HL-60/S4 (cell line): ENCODE data around the gene LPCAT3.
"Not testable (repeated sequence)": the region's sequence is repeated elsewhere in the genome, so short reads cannot be mapped to it uniquely, and the experiment has no call there.

Experiments
- in situ Hi-C: fragments of 300-500 bp; cut with MboI; formaldehyde crosslinking; loops from 2 replicates; pipeline ENCODE4 v1.14.3; 2022; ENCODE audit warnings: low sequenced_read_pairs

LPCAT3 gene, protein sequence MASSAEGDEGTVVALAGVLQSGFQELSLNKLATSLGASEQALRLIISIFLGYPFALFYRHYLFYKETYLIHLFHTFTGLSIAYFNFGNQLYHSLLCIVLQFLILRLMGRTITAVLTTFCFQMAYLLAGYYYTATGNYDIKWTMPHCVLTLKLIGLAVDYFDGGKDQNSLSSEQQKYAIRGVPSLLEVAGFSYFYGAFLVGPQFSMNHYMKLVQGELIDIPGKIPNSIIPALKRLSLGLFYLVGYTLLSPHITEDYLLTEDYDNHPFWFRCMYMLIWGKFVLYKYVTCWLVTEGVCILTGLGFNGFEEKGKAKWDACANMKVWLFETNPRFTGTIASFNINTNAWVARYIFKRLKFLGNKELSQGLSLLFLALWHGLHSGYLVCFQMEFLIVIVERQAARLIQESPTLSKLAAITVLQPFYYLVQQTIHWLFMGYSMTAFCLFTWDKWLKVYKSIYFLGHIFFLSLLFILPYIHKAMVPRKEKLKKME

GRCh38 chr12:7018350-7019042, at the start of gene LPCAT3:
Gene LPCAT3 (minus strand): TSS chr12:7018476. CDS start chr12:7018424, 52 bp downstream.
- in situ Hi-C loops = no loop called here

- in situ Hi-C loops = no loop called here
Measured at GRCh38 chr12:7067096-7067495, 48.8 kb upstream of the LPCAT3 start.

DNA sequence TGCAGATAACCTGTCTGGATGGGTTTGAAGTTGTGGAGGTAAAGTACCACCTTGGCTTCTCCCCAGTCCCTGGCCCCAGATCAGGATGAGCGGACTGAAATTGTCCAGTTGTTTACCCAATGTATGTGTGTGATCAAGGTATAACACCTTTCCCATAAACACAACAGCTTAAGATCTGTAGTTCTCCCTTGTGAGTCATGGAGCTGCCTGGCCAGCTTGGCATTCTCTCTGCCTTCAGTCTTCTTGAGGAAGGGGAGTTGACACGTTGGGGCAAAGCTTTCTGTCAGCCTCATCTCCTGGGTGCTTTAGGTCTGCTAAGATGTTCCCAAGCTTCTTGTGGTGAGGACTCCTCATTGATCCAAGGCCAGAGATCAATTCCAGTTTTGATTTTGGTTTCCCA, 48.3 kb upstream of the LPCAT3 start:
- in situ Hi-C loops = no loop called here

GRCh38 chr12:7065073-7065623, 46.9 kb upstream of the LPCAT3 start:
- in situ Hi-C loops = no loop called here

GRCh38 chr12:7064516-7064915, 46.2 kb upstream of the LPCAT3 start:
- in situ Hi-C loops = no loop called here

- in situ Hi-C loops = no loop called here
Measured at GRCh38 chr12:7061596-7061995, 43.3 kb upstream of the LPCAT3 start.

DNA sequence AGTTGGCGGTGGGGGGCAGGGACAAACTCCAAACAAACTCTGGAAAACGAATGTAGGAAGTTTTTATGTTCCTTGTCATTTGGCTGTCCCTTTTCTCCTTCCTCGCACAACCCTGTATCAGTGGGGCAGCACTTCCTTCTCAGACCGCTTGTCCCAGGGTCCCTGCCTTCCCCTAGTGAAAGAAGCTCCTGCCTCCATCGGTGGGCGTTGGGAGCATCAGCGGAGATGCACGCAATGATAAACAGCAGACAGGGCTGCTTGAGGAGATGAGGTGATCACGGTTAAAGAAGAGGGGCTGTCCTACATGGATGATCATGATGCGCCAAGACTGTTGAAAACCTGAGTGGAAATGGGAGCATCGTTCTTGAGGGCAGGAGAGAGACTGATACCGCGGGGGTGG, 42.9 kb upstream of the LPCAT3 start:
- in situ Hi-C loops = no loop called here

DNA sequence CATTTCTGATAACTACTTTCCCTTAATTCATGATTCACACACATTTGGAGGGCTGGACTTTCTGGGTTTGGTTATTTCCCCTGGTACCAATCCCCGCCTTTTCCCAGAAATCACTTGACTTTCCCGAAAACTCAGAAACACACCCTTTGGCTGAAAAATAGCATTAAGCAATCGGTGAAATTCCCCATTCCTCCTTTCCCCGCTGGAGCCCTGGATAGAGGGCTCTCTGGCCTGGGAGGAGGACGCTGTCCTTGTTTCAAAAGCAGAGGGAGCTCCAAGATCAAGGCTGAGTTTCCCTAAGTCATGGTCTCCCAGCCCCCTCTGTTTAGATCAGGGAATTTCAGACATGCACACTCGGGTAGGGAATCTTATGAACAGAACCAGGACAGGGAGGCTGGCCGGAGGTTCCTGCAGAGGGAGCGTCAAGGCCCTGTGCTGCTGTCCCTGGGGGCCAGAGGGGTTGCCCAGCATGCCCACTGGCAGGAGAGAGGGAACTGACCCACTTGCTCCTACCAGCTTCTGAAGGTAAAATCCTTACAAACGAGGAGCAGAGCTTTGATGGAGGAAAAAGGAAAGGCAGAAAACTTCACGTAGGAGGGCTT, 42.2 kb upstream of the LPCAT3 start, which contains the start of gene C1S:
Gene C1S (plus strand): TSS at position 366 of the 602 bp plus-strand sequence. CDS start 1,195 bp downstream, outside the sequence.
- in situ Hi-C loops = no loop called here

- in situ Hi-C loops = no loop called here
Measured at GRCh38 chr12:7059780-7060179, 41.5 kb upstream of the LPCAT3 start.

DNA sequence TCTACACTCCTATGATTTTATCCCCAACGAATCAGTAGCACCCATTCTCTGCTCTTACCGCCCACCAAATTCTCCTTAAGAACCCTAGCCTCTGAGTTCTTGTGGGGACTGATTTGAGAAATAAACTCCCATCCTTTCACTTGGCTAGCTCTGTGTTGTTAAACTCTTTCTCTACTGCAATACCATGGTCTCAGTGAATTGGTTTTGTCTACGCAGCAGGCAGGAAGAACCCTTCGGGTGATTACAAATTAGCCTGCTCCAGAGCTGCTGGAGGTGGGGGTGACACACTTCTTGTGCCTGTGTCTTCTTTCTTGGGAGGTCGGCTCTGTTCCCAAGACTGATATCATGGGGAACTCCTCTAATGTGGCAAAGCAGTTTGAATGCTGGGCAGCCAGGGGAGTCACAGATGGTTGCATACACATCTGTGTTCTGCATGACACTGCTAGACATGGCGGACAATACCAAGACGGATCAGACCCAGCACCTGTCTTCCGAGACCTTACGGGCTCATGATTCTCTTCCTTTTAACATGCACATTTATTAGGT, 40.6 kb upstream of the LPCAT3 start:
- in situ Hi-C loops = no loop called here

DNA sequence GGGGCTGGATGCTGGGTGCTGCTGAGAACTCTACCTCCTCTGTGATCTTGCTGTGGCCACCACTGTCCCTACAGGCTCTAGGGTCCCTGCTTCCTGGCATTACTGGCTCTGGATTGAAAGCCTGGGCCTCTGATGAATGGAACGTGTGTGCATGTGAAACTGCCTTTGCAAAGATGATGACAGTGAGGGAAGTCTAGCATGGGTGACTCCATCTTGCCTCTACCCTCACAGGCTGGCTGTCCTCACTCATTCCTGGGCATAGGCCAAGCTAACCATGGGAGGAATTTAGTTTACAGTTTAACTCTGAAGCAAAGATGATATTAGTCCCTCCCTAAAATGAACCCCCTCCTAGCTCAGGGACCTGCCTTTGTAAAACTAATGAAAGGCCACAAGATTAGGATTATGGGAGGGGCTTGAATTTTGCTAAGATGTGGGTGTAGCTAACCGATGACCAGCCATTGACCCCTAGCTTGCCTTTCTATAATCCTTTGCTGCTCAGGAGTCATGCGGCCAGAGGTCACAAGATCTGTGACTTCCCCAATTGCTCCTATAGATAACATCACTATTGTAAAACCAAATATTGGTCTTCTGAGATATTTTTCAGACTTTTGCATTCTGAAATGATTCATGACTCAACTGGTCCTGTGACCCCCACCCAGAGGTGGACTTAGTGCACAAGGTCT, 40.0 kb upstream of the LPCAT3 start:
- in situ Hi-C loops = no loop called here

GRCh38 chr12:7055736-7056135, 37.5 kb upstream of the LPCAT3 start:
- in situ Hi-C loops = not testable (repeated sequence)

DNA sequence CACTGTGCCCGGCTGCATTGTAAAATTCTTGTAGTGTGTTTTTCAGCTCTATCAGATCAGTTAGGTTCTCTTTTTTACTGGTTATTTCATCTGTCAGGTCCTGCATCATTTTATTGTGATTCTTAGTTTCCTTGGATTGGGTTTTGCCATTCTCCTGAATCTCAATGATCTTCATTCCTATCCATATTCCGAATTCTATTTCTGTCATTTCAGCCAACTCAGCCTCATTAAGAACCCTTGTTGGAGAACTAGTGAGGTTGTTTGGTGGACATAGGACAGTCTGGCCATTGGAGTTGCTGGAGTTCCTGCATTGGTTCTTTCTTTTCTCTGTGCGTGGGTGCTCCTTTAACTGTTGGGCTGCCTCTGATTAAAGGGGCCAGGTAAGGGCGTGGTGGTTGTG, 36.6 kb upstream of the LPCAT3 start:
- in situ Hi-C loops = no loop called here

DNA sequence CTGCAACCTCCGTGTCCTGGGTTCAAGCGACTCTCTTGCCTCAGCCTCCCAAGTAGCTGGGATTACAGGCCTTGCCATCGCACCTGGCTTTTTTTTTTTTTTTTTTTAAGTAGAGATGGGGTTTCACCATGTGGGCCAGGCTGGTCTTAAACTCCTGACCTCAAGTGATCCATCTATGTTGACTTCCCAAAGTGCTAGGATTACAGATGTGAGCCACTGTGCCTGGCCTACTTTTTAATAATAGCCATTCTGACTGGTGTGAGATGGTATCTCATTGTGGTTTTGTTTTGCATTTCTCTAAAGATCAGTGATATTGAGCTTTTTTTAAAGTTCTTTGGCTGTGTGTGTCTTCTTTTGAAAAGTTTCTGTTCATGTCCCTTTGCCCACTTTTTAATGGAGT, 31.7 kb upstream of the LPCAT3 start:
- in situ Hi-C loops = not testable (repeated sequence)

DNA sequence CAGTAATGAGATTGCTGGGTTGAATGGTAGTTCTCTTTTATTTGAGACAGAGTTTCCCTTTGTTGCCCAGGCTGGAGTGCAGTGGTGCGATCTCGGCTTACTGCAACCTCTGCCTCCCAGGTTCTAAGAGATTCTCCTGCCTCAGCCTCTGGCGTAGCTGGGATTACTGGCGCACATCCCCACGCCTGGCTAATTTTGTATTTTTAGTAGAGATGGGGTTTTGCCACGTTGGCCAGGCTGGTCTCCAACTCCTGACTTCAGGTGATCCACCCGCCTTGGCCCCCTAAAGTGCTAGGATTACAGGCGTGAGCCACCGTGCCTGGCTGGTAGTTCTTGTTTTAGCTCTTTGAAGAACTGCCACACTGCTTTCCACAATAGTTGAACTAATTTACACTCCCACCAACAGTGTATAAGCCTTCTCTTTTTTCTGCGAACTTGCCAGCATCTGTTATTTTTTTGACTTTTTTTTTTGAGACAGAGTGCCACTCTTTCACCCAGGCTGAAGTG, 31.2 kb upstream of the LPCAT3 start:
- in situ Hi-C loops = not testable (repeated sequence)

DNA sequence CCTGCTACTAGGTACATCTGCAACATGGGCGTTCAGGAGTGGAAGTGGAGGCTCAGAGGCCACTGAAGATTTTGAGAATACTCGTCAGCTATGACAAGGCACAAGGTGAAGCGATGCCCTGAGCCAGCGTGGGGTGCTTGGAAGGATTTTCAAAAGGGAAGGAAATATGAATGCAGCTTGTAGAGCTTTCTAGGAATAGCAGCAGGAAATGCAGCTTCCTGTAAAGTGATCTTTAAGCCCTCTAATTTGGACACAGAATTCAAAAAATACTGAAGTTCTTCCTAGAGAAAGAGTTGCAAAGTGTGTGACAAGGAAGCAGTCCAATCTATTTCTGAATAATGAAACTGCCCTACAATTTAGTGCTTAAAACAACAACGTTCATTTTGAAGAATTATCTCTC, 29.0 kb upstream of the LPCAT3 start:
- in situ Hi-C loops = no loop called here

GRCh38 chr12:7046383-7047105, 28.3 kb upstream of the LPCAT3 start:
- in situ Hi-C loops = no loop called here

GRCh38 chr12:7045913-7046312, 27.6 kb upstream of the LPCAT3 start:
- in situ Hi-C loops = no loop called here

DNA sequence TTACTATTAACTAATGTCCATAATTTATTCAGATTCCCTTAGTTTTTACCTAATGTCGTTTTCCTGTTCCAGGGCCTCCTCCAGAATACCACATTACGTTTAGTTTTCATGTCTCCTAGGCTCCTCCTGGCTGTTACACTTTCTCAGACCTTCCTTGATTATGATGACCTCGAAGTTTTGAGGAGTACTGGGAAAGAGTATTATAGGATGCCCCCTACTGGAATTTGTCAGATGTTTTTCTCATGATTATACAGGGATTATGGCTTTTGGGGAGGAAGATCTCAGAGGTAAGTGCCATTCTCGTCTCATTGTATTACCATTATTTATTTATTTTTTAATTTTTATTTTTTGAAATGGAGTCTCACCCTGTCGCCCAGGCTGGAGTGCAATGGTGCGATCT, 24.6 kb upstream of the LPCAT3 start:
- in situ Hi-C loops = no loop called here

DNA sequence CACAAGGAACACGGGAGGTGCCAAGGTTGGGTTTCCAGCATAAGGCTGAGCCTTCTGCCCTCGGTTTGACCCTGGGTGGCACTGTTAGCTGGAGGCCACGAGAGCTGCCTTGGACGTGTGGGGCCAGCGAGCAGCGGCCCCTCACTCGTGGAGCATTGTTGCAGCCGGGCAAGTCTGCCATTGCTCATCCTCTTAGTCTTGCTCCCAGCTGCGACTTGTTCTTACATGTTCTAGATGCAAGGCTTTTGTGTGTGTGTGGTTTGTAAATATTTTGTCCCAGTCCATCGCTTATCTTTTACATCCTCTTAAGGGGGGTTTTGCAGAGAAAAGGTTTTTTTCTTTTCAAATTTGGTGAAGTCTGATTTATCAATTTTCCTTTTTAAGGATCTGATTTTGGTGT, 21.1 kb upstream of the LPCAT3 start:
- in situ Hi-C loops = no loop called here
